ENCODE data around the gene TMEM9B. TPM values are rescaled to one million over a fixed set of nuclear protein-coding genes. Genes with fewer than 3 reads are reported as not detected.

TMEM9B gene
- total and polyA plus RNA-seq, 11 donors: 38.8 to 79.5 (median 46.5) TPM

- peaks cover 0 to 4% (median 0%) of the 10 kb centered on the region in 9 donors for H3K36me3 ChIP-seq
- intact Hi-C loops (cut with DNase I): no loop called here
- DNase-seq: no peak
- no peak for ATAC-seq
- H3K4me1 ChIP-seq: no peaks in the 10 kb centered on the region
- no peak overlapping the region for H3K27ac ChIP-seq
- H3K27me3 ChIP-seq: no peaks in the 10 kb centered on the region
- 90 to 93% (median 91%) methylated on average over 9 of the region's 9 CpGs for WGBS, 4 donors
- H3K9me3 ChIP-seq: no peaks in the 10 kb centered on the region
- TF ChIP-seq CTCF (IDR thresholded peaks at IDR 0.05) (no peak), POLR2A (IDR thresholded peaks at IDR 0.05) (no peak)
- H3K4me3 ChIP-seq: no peak overlapping the region
These were observed 35.1 kb downstream of the TMEM9B start for GRCh38 chr11:8928981-8929615.

GRCh38 chr11:8928205-8928604, 36.0 kb downstream of the TMEM9B start:
- H3K4me3 ChIP-seq: no peak overlapping the region
- ATAC-seq (no peak), DNase-seq (no peak)
- 94 to 97% (median 96%) methylated on average over 4 of the region's 4 CpGs for WGBS, 4 donors
- H3K9me3 ChIP-seq: no peaks in the 10 kb centered on the region
- no peak overlapping the region for H3K27ac ChIP-seq
- no peaks in the 10 kb centered on the region for H3K4me1 ChIP-seq
- H3K27me3 ChIP-seq: no peaks in the 10 kb centered on the region
- TF ChIP-seq CTCF (IDR thresholded peaks at IDR 0.05) (no peak), POLR2A (IDR thresholded peaks at IDR 0.05) (no peak)
- peaks cover 0 to 9% (median 4%) of the 10 kb centered on the region in 9 donors for H3K36me3 ChIP-seq
- intact Hi-C loops (cut with DNase I): no loop called here

GRCh38 chr11:8927233-8927632, 37.0 kb downstream of the TMEM9B start:
- intact Hi-C loops (cut with DNase I): no loop called here
- no peaks in the 10 kb centered on the region for H3K4me1 ChIP-seq
- WGBS, 4 donors: 81 to 89% (median 83%) methylated on average over 5 of the region's 5 CpGs
- no peak for ATAC-seq
- H3K9me3 ChIP-seq: no peaks in the 10 kb centered on the region
- TF ChIP-seq POLR2A (IDR thresholded peaks at IDR 0.05): no peak
- TF ChIP-seq CTCF (IDR thresholded peaks at IDR 0.05): no peak
- no peaks in the 10 kb centered on the region for H3K27me3 ChIP-seq
- H3K36me3 ChIP-seq: peaks cover 0 to 17% (median 12%) of the 10 kb centered on the region in 9 donors
- H3K4me3 ChIP-seq: no peak overlapping the region
- no peak overlapping the region for H3K27ac ChIP-seq
- no peak for DNase-seq

GRCh38 chr11:8926236-8926635, 38.0 kb downstream of the TMEM9B start:
- TF ChIP-seq POLR2A (IDR thresholded peaks at IDR 0.05) (no peak), CTCF (IDR thresholded peaks at IDR 0.05) (no peak)
- H3K4me3 ChIP-seq: no peak overlapping the region
- peaks cover 0 to 26% (median 22%) of the 10 kb centered on the region in 9 donors for H3K36me3 ChIP-seq
- H3K27me3 ChIP-seq: no peaks in the 10 kb centered on the region
- intact Hi-C loops (cut with DNase I): no loop called here
- DNase-seq: no peak
- WGBS, 4 donors: 84 to 98% (median 96%) methylated on average over 5 of the region's 5 CpGs
- H3K9me3 ChIP-seq: no peaks in the 10 kb centered on the region
- ATAC-seq: no peak
- no peaks in the 10 kb centered on the region for H3K4me1 ChIP-seq
- no peak overlapping the region for H3K27ac ChIP-seq
